Stimulated activated naive B cell treated with anti-CD40 and anti-IgM and Interleukin-4, amounts not matched to agents 10 μg/mL and 1 μg/mL and 100 μg/mL, for 72 hours (primary cell): ENCODE data around the gene STAMBPL1.
"Not testable (repeated sequence)": the region's sequence is repeated elsewhere in the genome, so short reads cannot be mapped to it uniquely, and the experiment has no call there.

Experiments used
- ATAC-seq, 2 donors: fragments of 150-1000 bp; cut with Tn5 transposase; replicated peaks; 2 replicates each; pipeline ENCODE4 v1.10.0; 2021; ENCODE audit warnings: moderate library complexity in 1 of 2
- DNase-seq: peaks from one replicate; pipeline ENCODE4 v3.0.0; 2021
- H3K27ac Mint-ChIP-seq: one replicate; pipeline ENCODE4 v1.8.0; 2022; ENCODE audit warnings: mild to moderate bottlenecking, mixed read lengths
- H3K27me3 Mint-ChIP-seq, 2 donors: one replicate each; pipeline ENCODE4 v1.8.0; 2022; ENCODE audit warnings: mixed read lengths in 2 of 2
- H3K36me3 Mint-ChIP-seq, 2 donors: one replicate each; pipeline ENCODE4 v1.8.0; 2022; ENCODE audit warnings: mixed read lengths in 2 of 2, mild to moderate bottlenecking in 1 of 2
- H3K4me1 Mint-ChIP-seq, 2 donors: one replicate each; pipeline ENCODE4 v1.8.0; 2022; ENCODE audit warnings: mixed read lengths in 2 of 2, mild to moderate bottlenecking in 1 of 2
- H3K4me3 Mint-ChIP-seq, 2 donors: one replicate each; pipeline ENCODE4 v1.8.0; 2022; ENCODE audit warnings: mild to moderate bottlenecking in 2 of 2, mixed read lengths in 2 of 2, moderate library complexity in 1 of 2
- H3K9me3 Mint-ChIP-seq, 2 donors: one replicate each; pipeline ENCODE4 v1.8.0; 2022; ENCODE audit warnings: mixed read lengths in 2 of 2, mild to moderate bottlenecking in 1 of 2

STAMBPL1 gene

DNA sequence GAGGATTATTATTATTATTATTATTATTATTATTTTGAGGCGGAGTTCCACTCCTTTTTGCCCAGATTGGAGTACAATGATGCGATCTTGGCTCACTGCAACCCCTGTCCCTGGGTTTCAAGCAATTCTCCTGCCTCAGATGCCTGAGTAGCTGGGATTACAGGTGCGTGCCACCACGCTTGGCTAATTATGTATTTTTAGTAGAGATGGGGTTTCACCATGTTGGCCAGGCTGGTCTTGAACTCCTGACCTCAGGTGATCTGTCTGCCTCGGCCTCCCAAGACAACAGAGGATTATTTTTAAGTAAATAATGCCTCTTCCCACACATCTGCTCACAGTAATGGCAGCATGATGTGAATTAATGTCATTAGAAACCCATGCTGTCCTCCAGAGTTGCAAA is 52.0 kb downstream of the STAMBPL1 start:
- H3K4me3 Mint-ChIP-seq, H3K9me3 Mint-ChIP-seq, H3K27me3 Mint-ChIP-seq, DNase-seq, ATAC-seq: not testable (repeated sequence)
- Mint-ChIP-seq H3K36me3 (peaks cover 12 to 22% of the 10 kb centered on the region in 2 donors), H3K4me1 (peaks cover 22 to 27% of the 10 kb centered on the region in 2 donors), H3K27ac (peak overlapping the region; percentile 59)

- ATAC-seq (peak; percentile 76 to 79), DNase-seq (peak; percentile 24)
- Mint-ChIP-seq H3K36me3 (peaks cover 12 to 20% of the 10 kb centered on the region in 2 donors), H3K4me3 (no peak overlapping the region), H3K9me3 (peaks cover 0 to 4% of the 10 kb centered on the region in 2 donors), H3K27ac (peak overlapping the region; percentile 59), H3K27me3 (no peaks in the 10 kb centered on the region), H3K4me1 (peaks cover 22 to 27% of the 10 kb centered on the region in 2 donors)
Observed at GRCh38 chr10:88932539-88933256, 52.7 kb downstream of the STAMBPL1 start.

- peaks cover 22 to 27% of the 10 kb centered on the region in 2 donors for H3K4me1 Mint-ChIP-seq
- no peak overlapping the region for H3K4me3 Mint-ChIP-seq
- ATAC-seq (no peak), DNase-seq (no peak)
- peaks cover 16 to 23% of the 10 kb centered on the region in 2 donors for H3K36me3 Mint-ChIP-seq
- no peak overlapping the region for H3K27ac Mint-ChIP-seq
- peaks cover 0 to 4% of the 10 kb centered on the region in 2 donors for H3K9me3 Mint-ChIP-seq
- H3K27me3 Mint-ChIP-seq: no peaks in the 10 kb centered on the region
Observed at GRCh38 chr10:88933564-88933963, 53.5 kb downstream of the STAMBPL1 start.

DNA sequence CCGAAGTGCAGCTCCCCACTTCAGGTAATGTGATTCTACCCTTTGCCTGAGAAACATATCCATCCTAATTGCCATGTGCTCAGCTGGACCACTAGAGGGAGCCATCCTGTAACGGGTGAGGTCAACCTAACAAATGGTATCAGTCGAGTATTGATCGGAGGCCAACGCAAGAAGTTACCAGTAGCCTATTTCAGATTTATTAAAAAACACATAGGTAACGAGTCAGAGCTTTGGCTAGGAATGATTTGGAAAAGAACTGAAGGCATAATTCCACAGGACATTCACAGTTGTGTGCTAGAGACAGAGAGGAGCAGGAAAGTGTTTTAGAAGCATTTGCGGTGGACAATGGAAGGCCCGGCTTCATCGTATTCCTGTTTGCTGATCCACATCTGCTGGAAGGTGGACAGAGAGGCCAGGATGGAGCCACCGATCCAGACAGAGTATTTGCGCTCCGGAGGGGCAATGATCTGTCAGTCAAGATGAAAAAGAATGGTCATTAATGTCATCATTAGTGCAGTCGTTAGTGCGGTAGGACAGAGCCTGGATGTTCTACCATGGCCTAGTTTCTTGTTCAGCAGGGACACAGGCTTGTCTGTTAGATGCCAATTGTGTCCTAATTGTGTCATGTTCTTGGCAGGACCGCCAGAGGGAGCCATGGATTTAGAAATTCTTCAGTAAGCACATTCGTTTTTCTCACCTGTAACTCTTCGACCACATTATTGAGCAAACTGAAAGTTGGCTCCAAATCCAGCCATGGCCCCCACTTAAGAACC is 55.0 kb downstream of the STAMBPL1 start:
- ATAC-seq (peak; percentile 75 to 76), DNase-seq (peak; percentile 44)
- Mint-ChIP-seq H3K36me3 (peaks cover 18 to 29% of the 10 kb centered on the region in 2 donors), H3K27ac (no peak overlapping the region), H3K9me3 (no peaks in the 10 kb centered on the region), H3K27me3 (no peaks in the 10 kb centered on the region), H3K4me3 (peak overlapping the region in 1 of 2 donors; percentile 56), H3K4me1 (peaks cover 22 to 27% of the 10 kb centered on the region in 2 donors)

GRCh38 chr10:88936656-88937055 is 56.6 kb downstream of the STAMBPL1 start:
- peaks cover 18 to 23% of the 10 kb centered on the region in 2 donors for H3K4me1 Mint-ChIP-seq
- no peak overlapping the region for H3K27ac Mint-ChIP-seq
- H3K4me3 Mint-ChIP-seq: no peak overlapping the region
- no peaks in the 10 kb centered on the region for H3K9me3 Mint-ChIP-seq
- peaks cover 24 to 35% of the 10 kb centered on the region in 2 donors for H3K36me3 Mint-ChIP-seq
- no peaks in the 10 kb centered on the region for H3K27me3 Mint-ChIP-seq
- DNase-seq (no peak), ATAC-seq (no peak)

- Mint-ChIP-seq H3K36me3 (peaks cover 27 to 39% of the 10 kb centered on the region in 2 donors), H3K27me3 (no peaks in the 10 kb centered on the region), H3K27ac (no peak overlapping the region), H3K9me3 (no peaks in the 10 kb centered on the region), H3K4me1 (peaks cover 11% of the 10 kb centered on the region in 2 donors), H3K4me3 (no peak overlapping the region)
- ATAC-seq (no peak), DNase-seq (no peak)
Observed at GRCh38 chr10:88938039-88938438, 58.0 kb downstream of the STAMBPL1 start.

DNA sequence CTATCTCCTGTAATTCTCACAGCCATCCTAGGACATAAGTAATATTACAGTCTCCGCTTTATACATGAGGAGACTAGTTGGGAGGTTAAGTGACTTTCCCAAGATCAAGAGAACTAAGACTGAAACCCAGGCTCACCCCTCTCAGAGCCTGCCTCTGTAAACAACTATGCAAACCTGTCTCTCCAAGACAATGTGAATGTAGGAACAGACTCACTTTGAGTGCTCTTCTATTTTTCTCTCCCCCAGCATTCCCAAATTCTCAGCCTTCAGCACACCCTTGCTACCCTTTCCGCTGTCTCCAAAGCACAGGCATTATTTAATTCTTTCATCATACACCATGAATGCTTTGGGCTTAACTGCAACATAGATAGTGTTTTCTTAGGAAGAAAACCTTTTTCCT is 58.9 kb downstream of the STAMBPL1 start:
- ATAC-seq (no peak), DNase-seq (no peak)
- Mint-ChIP-seq H3K4me3 (no peak overlapping the region), H3K27me3 (no peaks in the 10 kb centered on the region), H3K4me1 (peaks cover 13 to 17% of the 10 kb centered on the region in 2 donors), H3K36me3 (peaks cover 24 to 44% of the 10 kb centered on the region in 2 donors), H3K9me3 (no peaks in the 10 kb centered on the region), H3K27ac (no peak overlapping the region)

DNA sequence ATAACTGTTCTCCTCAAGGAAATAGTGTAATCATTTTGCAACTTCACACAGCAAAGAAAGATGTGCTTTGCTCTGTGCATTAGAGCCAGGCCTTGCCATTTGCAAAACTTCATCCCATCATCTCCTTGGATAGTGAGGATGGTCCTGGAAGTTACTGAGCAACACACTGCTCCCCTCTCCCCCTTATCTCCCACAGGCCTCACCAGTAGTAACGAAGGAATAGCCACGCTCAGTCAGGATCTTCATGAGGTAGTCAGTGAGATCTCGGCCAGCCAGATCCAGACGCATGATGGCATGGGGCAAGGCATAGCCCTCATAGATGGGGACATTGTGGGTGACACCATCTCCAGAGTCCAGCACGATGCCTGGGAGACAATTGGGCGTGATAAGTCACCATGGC is 61.0 kb downstream of the STAMBPL1 start:
- peaks cover 20 to 37% of the 10 kb centered on the region in 2 donors for H3K36me3 Mint-ChIP-seq
- no peak overlapping the region for H3K4me3 Mint-ChIP-seq
- DNase-seq: no peak
- no peaks in the 10 kb centered on the region for H3K27me3 Mint-ChIP-seq
- H3K9me3 Mint-ChIP-seq: no peaks in the 10 kb centered on the region
- ATAC-seq: no peak
- peak overlapping the region; percentile 32 for H3K27ac Mint-ChIP-seq
- peaks cover 9 to 13% of the 10 kb centered on the region in 2 donors for H3K4me1 Mint-ChIP-seq

DNA sequence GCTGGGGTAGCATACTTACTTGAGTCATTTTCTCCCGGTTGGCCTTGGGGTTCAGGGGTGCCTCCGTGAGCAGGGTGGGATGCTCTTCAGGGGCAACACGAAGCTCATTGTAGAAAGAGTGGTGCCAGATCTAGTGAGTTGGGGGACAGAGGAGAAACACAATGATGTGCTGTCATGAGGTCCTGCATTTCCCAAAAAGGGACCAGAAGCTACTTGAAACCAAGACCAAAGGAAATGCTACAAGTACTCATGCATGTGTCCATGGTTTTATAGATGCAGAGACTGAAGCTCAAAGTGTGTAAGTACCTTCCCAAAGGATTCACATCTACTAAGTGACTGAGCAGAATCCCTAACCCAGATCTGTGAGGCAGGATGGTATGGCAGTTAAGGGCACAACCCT is 63.7 kb downstream of the STAMBPL1 start:
- H3K27ac Mint-ChIP-seq: no peak overlapping the region

DNA sequence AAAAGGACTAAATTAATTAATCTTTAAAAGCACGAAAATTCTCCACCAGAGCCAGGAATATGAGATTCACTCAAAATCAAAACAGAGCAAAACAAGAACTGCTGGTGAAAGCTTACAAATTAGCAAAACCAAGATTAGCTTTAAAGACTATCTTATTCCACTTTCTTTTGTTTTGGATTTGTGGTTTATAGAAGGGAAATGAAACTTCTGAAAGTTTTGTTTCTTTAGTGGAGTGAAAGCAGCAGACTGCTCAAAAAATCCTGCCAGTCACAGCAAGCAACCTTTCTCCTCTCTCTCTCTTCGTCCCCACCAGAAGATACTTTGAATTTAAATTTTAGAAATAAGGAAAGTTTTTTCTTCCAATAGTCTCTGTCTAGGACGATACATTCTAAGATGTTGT is 64.8 kb downstream of the STAMBPL1 start:
- Mint-ChIP-seq H3K27ac (no peak overlapping the region), H3K36me3 (peaks cover 14 to 26% of the 10 kb centered on the region in 2 donors), H3K4me3 (no peak overlapping the region), H3K9me3 (no peaks in the 10 kb centered on the region), H3K4me1 (peaks cover 10 to 19% of the 10 kb centered on the region in 2 donors), H3K27me3 (no peaks in the 10 kb centered on the region)
- ATAC-seq (peak; percentile 76 to 84), DNase-seq (no peak)

More for the DNA sequence above, 63.7 kb downstream of the STAMBPL1 start:
- peaks cover 19 to 34% of the 10 kb centered on the region in 2 donors for H3K36me3 Mint-ChIP-seq
- no peaks in the 10 kb centered on the region for H3K27me3 Mint-ChIP-seq
- H3K4me1 Mint-ChIP-seq: peaks cover 10 to 19% of the 10 kb centered on the region in 2 donors
- ATAC-seq (no peak), DNase-seq (no peak)
- H3K9me3 Mint-ChIP-seq: no peaks in the 10 kb centered on the region
- no peak overlapping the region for H3K4me3 Mint-ChIP-seq

GRCh38 chr10:88946200-88946599 is 66.2 kb downstream of the STAMBPL1 start:
- ATAC-seq: no peak
- H3K4me1 Mint-ChIP-seq: peaks cover 10 to 19% of the 10 kb centered on the region in 2 donors
- H3K4me3 Mint-ChIP-seq: no peak overlapping the region
- no peak overlapping the region for H3K27ac Mint-ChIP-seq
- DNase-seq: no peak
- H3K27me3 Mint-ChIP-seq: no peaks in the 10 kb centered on the region
- H3K9me3 Mint-ChIP-seq: no peaks in the 10 kb centered on the region
- H3K36me3 Mint-ChIP-seq: peaks cover 16 to 25% of the 10 kb centered on the region in 2 donors

DNA sequence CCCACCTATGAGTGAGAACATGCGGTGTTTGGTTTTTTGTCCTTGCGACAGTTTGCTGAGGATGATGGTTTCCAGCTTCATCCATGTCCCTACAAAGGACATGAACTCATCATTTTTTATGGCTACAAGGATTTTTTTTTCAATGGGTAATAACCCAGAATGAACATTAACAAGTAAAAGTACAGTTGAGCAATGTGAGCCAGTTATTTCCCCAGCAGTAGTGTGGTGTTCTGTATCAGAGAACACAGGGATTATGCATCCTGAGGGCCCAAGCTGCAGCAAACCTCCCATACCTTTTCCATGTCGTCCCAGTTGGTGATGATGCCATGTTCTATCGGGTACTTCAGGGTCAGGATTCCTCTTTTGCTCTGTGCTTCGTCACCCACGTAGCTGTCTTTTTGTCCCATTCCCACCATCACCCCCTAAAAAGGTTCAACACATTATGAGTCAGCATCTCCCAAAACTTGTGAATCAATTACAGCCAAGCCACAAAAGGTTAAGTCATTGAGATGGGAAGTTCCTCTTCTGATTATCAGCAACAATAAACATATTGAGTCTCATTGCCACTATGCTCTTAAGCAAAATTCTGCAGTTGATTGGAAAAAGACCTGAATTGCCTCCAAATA is 67.0 kb downstream of the STAMBPL1 start:
- H3K4me1 Mint-ChIP-seq: peaks cover 10 to 19% of the 10 kb centered on the region in 2 donors
- H3K9me3 Mint-ChIP-seq: no peaks in the 10 kb centered on the region
- no peak for ATAC-seq
- peaks cover 18 to 24% of the 10 kb centered on the region in 2 donors for H3K36me3 Mint-ChIP-seq
- DNase-seq: no peak
- no peaks in the 10 kb centered on the region for H3K27me3 Mint-ChIP-seq
- H3K4me3 Mint-ChIP-seq: no peak overlapping the region
- peak overlapping the region; percentile 14 for H3K27ac Mint-ChIP-seq

GRCh38 chr10:88949051-88949450 is 69.0 kb downstream of the STAMBPL1 start:
- ATAC-seq (no peak), DNase-seq (no peak)
- H3K4me1 Mint-ChIP-seq: peaks cover 10 to 13% of the 10 kb centered on the region in 2 donors
- no peaks in the 10 kb centered on the region for H3K27me3 Mint-ChIP-seq
- no peak overlapping the region for H3K4me3 Mint-ChIP-seq
- no peak overlapping the region for H3K27ac Mint-ChIP-seq
- H3K9me3 Mint-ChIP-seq: peaks cover 0 to 8% of the 10 kb centered on the region in 2 donors
- H3K36me3 Mint-ChIP-seq: peaks cover 24 to 31% of the 10 kb centered on the region in 2 donors
